Spleen (tissue), 7 donors: ENCODE results near the gene TCEA3.

Source experiments
- CTCF ChIP-seq, 11 experiments: fragments of 200-600 bp in 7 of 11; fragments of 450-650 bp in 4 of 11; sonication (generic) in 4 of 11; IDR thresholded peaks in 8 of 11; conservative IDR thresholded peaks in 3 of 11; 1 replicate in 7 of 11; 2 replicates in 4 of 11; pipeline versions ENCODE4 v1.4.0 to v1.8.0; 2016 to 2021; ENCODE audit warnings: antibody characterized with exemption in 11 of 11, inconsistent platforms in 4 of 11, mild to moderate bottlenecking in 1 of 11
- POLR2A ChIP-seq, 3 donors: fragments of 450-650 bp; IDR thresholded peaks; one replicate each; pipeline ENCODE4 v1.5.1; 2017; ENCODE audit warnings: antibody characterized with exemption in 3 of 3, mild to moderate bottlenecking in 1 of 3
- donor health status: DM: no; HTN: no; CAD: no; lungs with moderate emphysema.
- donor health status: DM: no; HTN: no; CAD: no.
- donor health status: DM: no; HTN: no; CAD: no.

GRCh38 chr1:23434260-23434775 lies 9.8 kb upstream of the TCEA3 start:
- TF ChIP-seq CTCF (IDR thresholded peaks at IDR 0.05 in 8 of 11, conservative IDR thresholded peaks at IDR 0.05 in 3 of 11) (no peak), POLR2A (IDR thresholded peaks at IDR 0.05) (no peak)
